ENCODE data around the gene PIK3C2B. TPM values are rescaled to one million over a fixed set of nuclear protein-coding genes. Genes with fewer than 3 reads are reported as not detected.
"Not testable (repeated sequence)": the region's sequence is repeated elsewhere in the genome, so short reads cannot be mapped to it uniquely, and the experiment has no call there.

Gene PIK3C2B, protein sequence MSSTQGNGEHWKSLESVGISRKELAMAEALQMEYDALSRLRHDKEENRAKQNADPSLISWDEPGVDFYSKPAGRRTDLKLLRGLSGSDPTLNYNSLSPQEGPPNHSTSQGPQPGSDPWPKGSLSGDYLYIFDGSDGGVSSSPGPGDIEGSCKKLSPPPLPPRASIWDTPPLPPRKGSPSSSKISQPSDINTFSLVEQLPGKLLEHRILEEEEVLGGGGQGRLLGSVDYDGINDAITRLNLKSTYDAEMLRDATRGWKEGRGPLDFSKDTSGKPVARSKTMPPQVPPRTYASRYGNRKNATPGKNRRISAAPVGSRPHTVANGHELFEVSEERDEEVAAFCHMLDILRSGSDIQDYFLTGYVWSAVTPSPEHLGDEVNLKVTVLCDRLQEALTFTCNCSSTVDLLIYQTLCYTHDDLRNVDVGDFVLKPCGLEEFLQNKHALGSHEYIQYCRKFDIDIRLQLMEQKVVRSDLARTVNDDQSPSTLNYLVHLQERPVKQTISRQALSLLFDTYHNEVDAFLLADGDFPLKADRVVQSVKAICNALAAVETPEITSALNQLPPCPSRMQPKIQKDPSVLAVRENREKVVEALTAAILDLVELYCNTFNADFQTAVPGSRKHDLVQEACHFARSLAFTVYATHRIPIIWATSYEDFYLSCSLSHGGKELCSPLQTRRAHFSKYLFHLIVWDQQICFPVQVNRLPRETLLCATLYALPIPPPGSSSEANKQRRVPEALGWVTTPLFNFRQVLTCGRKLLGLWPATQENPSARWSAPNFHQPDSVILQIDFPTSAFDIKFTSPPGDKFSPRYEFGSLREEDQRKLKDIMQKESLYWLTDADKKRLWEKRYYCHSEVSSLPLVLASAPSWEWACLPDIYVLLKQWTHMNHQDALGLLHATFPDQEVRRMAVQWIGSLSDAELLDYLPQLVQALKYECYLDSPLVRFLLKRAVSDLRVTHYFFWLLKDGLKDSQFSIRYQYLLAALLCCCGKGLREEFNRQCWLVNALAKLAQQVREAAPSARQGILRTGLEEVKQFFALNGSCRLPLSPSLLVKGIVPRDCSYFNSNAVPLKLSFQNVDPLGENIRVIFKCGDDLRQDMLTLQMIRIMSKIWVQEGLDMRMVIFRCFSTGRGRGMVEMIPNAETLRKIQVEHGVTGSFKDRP (N-terminal part only)
- 10 to 100 TPM in 3 of 6 donors, 1 to 10 TPM in 2, not detected in 1; 8.5 to 16.9 (median 10.6) TPM for polyA plus RNA-seq (ENCODE audit: low read depth in 6 of 6)

DNA sequence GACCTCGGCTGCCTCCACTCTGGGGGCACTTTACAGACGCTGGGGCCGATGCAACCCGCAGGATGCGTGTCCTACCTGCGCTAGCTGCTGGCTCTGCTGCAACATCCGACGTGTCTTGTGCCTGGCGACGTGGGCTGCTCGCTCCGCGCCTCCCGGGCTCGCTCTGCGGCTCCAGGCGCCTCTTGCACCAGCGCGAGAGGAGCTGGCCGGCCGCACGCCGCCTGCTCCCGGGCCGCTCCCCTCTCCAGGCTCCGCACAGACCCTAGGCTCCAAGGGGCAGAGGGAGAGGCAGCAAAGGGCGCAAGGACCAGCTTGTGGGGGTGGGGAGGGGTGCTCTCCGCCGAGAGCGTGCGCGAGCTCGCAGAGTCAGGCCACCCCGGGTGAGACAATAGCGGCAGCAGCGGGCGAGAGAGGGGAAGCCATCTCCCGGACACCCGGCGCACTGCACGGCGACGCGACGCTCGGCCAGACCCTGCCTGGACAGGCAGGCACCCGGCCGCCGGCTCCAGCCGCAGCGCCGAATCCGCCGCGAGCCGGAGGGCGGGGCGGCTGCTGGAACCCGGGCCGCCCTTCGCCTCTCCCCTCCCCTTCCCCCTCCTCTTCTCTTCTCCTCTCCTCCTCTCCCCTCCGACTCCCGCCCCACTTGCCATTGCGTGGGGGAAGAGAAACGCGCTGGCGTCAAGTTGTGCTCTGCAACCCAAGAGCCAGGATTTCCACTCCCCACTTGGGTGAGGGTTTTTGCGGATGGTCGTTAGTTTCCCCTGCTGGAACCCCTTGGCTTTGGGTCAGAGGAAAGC, at the start of gene PIK3C2B:
Gene PIK3C2B, minus strand, starts transcription at position 525 of the 797 bp plus-strand sequence. CDS start 25,003 bp downstream, outside the sequence.
- H3K27ac Mint-ChIP-seq, result peak within 1 kb of the TSS; percentile 93 to 99 (median 98)

DNA sequence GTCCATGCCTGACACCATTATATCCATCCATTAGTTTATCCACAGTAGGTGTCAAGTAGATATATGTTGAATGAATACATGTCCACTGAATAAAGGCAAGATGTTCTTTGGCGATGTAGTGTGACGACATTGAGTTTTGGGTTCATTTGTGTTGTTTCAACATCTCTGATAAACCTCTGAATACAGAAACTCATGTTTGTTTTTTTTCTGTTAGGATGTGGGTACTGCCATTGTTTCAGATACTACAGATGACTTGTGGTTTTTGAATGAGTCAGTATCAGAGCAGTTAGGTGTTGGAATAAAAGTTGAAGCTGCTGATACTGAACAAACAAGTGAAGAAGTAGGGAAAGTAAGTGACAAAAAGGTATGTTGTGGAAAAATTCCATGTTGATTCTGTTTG, 49.7 kb upstream of the PIK3C2B start:
- Mint-ChIP-seq H3K27ac (peak overlapping the region in 4 of 6 donors; percentile 20 to 86 (median 76)), H3K36me3 (peaks cover 43 to 55% of the 10 kb centered on the region in 2 donors), H3K4me1 (peaks cover 20 to 30% (median 28%) of the 10 kb centered on the region in 3 donors), H3K27me3 (no peaks in the 10 kb centered on the region), H3K9me3 (no peaks in the 10 kb centered on the region), H3K4me3 (no peak overlapping the region)
- ATAC-seq (ENCODE audit: low read depth in 2 of 2), result no peak
- no peak for DNase-seq

More for the DNA sequence above, at the start of gene PIK3C2B:
- Mint-ChIP-seq H3K4me3 (peak within 1 kb of the TSS; percentile 97 to 99 (median 98)), H3K4me1 (peaks cover 80 to 86% (median 84%) of the 10 kb centered on the region in 3 donors), H3K9me3 (peaks cover 0 to 3% (median 0%) of the 10 kb centered on the region in 7 donors), H3K27me3 (no peaks in the 10 kb centered on the region), H3K36me3 (peaks cover 11 to 18% of the 10 kb centered on the region in 2 donors)
- ATAC-seq (ENCODE audit: low read depth in 2 of 2) (peak; percentile 71 to 75), DNase-seq (peak; percentile 75)

DNA sequence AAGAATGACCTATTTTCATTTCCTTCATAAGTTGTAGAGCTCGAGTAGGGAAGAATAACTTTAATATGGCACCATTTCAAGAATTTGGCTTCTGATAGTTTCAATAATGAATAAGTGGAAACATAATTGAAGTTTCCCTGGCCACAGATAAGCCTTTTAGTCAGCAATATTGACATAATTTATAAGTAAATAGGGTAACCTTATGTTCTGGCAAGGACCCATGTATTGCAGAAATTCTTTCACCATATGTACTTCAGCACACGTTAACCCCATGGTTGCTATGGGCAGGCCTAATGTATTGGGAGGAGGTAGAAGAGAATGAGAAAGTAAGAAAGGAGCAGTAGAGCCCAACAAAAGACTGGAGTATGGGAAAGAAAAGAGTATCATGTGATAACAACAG, 47.0 kb upstream of the PIK3C2B start:
- H3K4me1 Mint-ChIP-seq, result peaks cover 24 to 31% (median 26%) of the 10 kb centered on the region in 3 donors
- ATAC-seq (ENCODE audit: low read depth in 2 of 2), result no peak
- DNase-seq, result no peak
- no peaks in the 10 kb centered on the region for H3K9me3 Mint-ChIP-seq
- H3K4me3 Mint-ChIP-seq, result no peak overlapping the region
- H3K27ac Mint-ChIP-seq, result peak overlapping the region in 3 of 6 donors; percentile 5 to 33 (median 22)
- peaks cover 41 to 50% of the 10 kb centered on the region in 2 donors for H3K36me3 Mint-ChIP-seq
- no peaks in the 10 kb centered on the region for H3K27me3 Mint-ChIP-seq

DNA sequence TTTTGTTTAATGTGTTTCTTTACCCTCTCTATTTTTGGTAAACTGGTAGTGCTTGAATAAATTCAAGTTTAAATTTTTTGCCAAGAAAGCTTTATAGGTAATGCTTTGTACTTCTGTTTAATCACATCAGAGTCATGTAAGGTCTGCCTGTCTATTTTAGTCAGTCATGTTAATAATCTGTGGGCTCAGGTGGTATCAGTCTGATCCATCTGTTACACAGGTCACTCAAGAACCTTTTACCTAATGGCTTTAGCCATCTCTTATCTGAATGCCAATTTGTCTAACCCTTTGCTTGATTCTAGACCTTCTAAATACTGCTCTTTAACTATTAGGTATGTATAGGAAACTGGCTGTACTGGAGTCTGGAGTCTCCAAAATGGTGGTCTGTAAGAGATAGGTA, 38.2 kb upstream of the PIK3C2B start:
- H3K27ac Mint-ChIP-seq, result peak overlapping the region in 3 of 6 donors; percentile 38 to 92 (median 68)
- no peaks in the 10 kb centered on the region for H3K27me3 Mint-ChIP-seq
- H3K4me3 Mint-ChIP-seq, result no peak overlapping the region
- DNase-seq, result no peak
- no peak for ATAC-seq (ENCODE audit: low read depth in 2 of 2)
- no peaks in the 10 kb centered on the region for H3K9me3 Mint-ChIP-seq
- H3K36me3 Mint-ChIP-seq, result peaks cover 18 to 25% of the 10 kb centered on the region in 2 donors
- H3K4me1 Mint-ChIP-seq, result peaks cover 19 to 40% (median 24%) of the 10 kb centered on the region in 3 donors

DNA sequence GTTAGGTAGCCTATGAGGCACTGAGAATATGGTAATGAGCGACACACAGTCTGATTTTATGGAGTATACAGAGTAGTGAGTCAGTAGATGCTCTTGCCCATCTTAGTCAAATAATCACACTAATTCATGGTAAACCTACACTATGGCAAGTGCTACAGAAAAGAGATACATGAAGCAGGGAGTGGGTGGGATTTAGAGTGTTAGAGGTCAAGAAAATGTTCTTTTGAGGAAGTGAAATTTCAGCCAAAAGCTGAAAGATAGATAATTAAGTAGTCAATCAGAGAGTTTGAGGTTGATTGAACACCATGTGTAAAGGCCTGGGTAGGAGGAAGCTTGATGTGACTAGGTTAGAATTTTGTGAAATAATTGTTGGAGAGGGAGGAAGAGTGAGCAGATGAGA, 36.3 kb upstream of the PIK3C2B start:
- Mint-ChIP-seq H3K9me3 (no peaks in the 10 kb centered on the region), H3K4me3 (peak overlapping the region in 4 of 8 donors; percentile 0 to 68 (median 22)), H3K4me1 (peaks cover 14 to 42% (median 18%) of the 10 kb centered on the region in 3 donors), H3K27ac (peak overlapping the region; percentile 0 to 93 (median 66)), H3K27me3 (no peaks in the 10 kb centered on the region), H3K36me3 (peaks cover 18 to 19% of the 10 kb centered on the region in 2 donors)
- ATAC-seq (ENCODE audit: low read depth in 2 of 2) (peak; percentile 63 to 71), DNase-seq (no peak)

DNA sequence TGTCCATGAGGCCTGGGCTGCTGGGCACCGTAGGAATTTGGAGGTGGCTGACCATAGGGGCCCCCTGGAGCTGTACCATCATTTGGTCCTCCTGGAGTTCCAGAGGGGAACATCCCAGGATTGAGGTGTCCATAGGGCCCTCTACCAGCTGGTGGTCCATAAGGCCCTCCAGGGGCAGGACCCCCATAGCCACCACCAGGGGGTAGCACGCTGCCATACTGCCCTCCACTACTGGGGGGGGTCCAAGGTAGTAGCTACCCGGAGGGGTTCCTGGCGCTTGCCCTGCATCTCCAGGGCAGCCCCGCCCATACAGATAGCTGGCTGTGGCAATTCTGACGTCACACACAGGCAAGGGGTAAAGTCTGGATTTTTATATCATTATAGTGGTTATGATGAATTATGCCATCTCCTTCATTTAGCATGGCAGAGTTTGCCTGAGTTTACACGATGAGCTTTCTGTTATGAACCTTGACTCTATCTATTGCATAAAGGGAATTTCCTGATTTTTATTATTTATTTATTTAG, 34.8 kb upstream of the PIK3C2B start:
- Mint-ChIP-seq H3K4me3 (no peak overlapping the region), H3K36me3 (peaks cover 18 to 25% of the 10 kb centered on the region in 2 donors), H3K27me3 (no peaks in the 10 kb centered on the region), H3K27ac (peak overlapping the region in 3 of 6 donors; percentile 38 to 66 (median 50)), H3K4me1 (peaks cover 18 to 55% (median 24%) of the 10 kb centered on the region in 3 donors), H3K9me3 (peaks cover 0 to 3% (median 0%) of the 10 kb centered on the region in 7 donors)
- DNase-seq, result no peak
- peak; percentile 36 to 51 for ATAC-seq (ENCODE audit: low read depth in 2 of 2)

DNA sequence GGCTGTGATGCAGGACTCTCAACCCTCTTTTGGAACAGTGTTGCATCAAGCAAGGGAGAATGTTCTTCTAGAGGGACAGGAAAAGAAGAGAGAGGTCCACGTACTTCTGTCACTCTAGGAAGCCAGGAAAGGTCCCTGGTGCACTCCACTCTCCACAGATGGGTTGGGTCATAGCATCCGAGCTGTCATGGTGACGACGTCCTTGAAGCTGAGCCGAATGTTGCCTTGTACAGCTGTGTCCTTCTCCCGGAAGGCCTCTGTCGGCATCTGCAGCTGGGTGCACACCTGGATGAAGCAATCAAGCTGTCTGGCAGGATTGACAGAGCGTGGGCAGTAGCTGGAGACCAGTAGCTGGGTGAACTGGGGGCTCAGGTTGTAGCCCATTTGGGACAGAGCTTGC, 34.1 kb upstream of the PIK3C2B start:
- Mint-ChIP-seq H3K36me3 (peaks cover 22 to 30% of the 10 kb centered on the region in 2 donors), H3K27me3 (no peaks in the 10 kb centered on the region), H3K9me3 (peaks cover 0 to 7% (median 5%) of the 10 kb centered on the region in 7 donors), H3K27ac (peak overlapping the region in 3 of 6 donors; percentile 12 to 57 (median 33)), H3K4me3 (no peak overlapping the region), H3K4me1 (peaks cover 23 to 60% (median 32%) of the 10 kb centered on the region in 3 donors)
- no peak for ATAC-seq (ENCODE audit: low read depth in 2 of 2)
- no peak for DNase-seq

DNA sequence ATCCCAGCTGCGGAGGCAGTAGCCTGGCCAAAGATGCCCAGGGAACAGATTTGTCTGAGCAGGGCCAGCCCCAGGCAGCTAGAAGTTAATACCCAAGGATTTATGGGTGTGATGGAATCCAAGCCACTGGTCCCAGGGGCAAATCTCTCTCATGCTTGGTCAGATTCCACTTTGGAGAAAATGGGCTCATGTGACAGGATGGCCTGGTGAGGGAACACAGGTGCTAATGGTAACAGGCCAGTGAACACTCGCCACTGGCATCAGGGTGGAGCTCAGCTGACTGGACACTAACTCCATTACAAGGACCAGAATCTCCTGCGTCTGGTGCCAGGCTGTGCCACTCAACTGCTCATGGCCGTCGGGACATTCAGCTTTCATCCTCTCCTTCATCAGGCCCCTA, 33.6 kb upstream of the PIK3C2B start:
- H3K36me3 Mint-ChIP-seq, result peaks cover 24 to 33% of the 10 kb centered on the region in 2 donors
- no peak for DNase-seq
- no peak overlapping the region for H3K4me3 Mint-ChIP-seq
- H3K27ac Mint-ChIP-seq, result peak overlapping the region in 5 of 6 donors; percentile 33 to 88 (median 61)
- H3K4me1 Mint-ChIP-seq, result peaks cover 25 to 60% (median 33%) of the 10 kb centered on the region in 3 donors
- ATAC-seq (ENCODE audit: low read depth in 2 of 2), result no peak
- peaks cover 0 to 11% (median 7%) of the 10 kb centered on the region in 7 donors for H3K9me3 Mint-ChIP-seq
- no peaks in the 10 kb centered on the region for H3K27me3 Mint-ChIP-seq

DNA sequence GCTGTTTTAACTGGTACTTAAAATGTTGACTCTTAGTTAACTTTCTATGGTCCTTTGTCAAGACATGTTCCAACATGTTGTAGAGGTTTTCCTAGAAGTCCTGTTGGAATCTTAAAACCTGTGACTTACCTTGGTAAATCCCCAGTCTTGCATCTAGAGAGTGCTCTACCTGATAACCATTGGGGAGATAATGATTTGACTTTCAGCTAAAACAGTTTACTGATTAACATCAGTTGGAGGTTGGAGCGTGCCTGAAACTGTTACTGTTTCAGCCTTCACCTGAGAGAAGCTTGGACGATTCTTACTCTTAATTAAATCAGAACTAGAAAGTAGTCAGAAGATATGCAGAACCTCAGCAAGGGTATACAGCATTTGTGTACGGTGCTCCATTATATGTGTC, 30.4 kb upstream of the PIK3C2B start:
- Mint-ChIP-seq H3K27me3 (no peaks in the 10 kb centered on the region), H3K27ac (peak overlapping the region in 4 of 6 donors; percentile 34 to 92 (median 64)), H3K4me1 (peaks cover 40 to 61% (median 44%) of the 10 kb centered on the region in 3 donors), H3K4me3 (peak overlapping the region in 6 of 8 donors; percentile 31 to 60 (median 44)), H3K36me3 (peaks cover 11 to 14% of the 10 kb centered on the region in 2 donors), H3K9me3 (peaks cover 0 to 20% (median 10%) of the 10 kb centered on the region in 7 donors)
- no peak for ATAC-seq (ENCODE audit: low read depth in 2 of 2)
- no peak for DNase-seq

DNA sequence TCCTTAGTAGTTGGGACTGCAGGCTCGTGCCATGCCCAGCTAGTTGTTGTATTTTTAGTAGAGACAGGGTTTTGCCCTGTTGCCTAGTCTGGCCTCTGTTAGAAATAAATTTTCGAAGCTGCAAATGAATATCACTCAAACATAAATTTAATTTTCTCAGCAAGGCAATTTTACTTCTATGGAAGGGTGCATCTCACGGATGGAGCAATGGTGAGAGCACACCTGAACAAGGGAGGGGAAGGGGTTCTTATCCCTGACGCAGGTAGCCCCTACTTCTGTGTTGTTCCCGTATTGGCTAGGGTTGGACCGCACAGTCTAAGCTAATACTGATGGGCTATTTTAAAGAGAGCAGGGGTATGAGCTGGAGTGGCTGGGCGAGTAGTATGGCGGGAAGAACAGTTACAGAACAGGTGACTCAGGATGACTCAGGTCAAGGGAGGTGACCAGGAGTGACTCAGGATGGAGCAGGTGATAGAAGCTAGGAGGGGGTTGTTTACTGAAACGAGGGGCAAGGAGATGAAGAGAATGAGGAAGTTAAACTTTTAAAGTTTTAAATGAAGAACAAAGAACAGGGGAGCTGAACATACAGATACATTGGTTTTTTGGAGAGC, 29.1 kb upstream of the PIK3C2B start:
- DNase-seq, result no peak
- ATAC-seq (ENCODE audit: low read depth in 2 of 2), result no peak
- Mint-ChIP-seq H3K36me3 (peaks cover 16% of the 10 kb centered on the region in 2 donors), H3K4me3 (peak overlapping the region; percentile 32 to 90 (median 61)), H3K27me3 (no peaks in the 10 kb centered on the region), H3K27ac (peak overlapping the region; percentile 52 to 98 (median 88)), H3K9me3 (peaks cover 0 to 20% (median 10%) of the 10 kb centered on the region in 7 donors), H3K4me1 (peaks cover 45 to 70% (median 57%) of the 10 kb centered on the region in 3 donors)

DNA sequence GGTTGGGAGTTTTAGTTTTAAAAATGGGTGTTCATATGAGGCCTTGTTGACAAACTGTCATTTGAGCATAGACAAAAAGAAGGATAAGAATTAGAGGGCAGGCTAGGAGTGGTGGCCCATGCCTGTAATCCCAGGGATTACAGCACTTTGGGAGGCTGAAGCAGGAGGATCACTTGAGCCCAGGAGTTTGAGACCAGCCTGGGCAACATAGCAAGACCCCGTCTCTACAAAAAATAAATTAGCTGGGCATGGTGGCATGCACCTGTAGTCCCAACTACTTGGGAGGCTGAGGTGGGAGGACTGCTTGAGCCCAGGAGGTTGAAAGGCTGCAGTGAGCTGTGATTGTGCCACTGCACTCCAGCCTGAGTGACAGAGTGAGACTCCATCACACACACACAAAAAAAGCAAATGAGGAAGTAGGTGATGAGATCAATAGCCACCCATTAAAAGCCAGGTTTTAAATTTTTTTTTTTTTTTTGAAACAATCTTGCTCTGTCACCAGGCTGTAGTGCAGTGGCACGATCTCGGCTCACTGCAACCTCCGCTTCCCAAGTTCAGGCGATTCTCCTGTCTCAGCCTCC, 27.4 kb upstream of the PIK3C2B start:
- H3K9me3 Mint-ChIP-seq, result peaks cover 0 to 20% (median 10%) of the 10 kb centered on the region in 7 donors
- H3K27ac Mint-ChIP-seq, result peak overlapping the region in 4 of 6 donors; percentile 97 to 99 (median 98)
- H3K27me3 Mint-ChIP-seq, result not testable (repeated sequence)
- peaks cover 50 to 82% (median 71%) of the 10 kb centered on the region in 3 donors for H3K4me1 Mint-ChIP-seq
- peaks cover 22 to 25% of the 10 kb centered on the region in 2 donors for H3K36me3 Mint-ChIP-seq
- H3K4me3 Mint-ChIP-seq, result peak overlapping the region in 6 of 8 donors; percentile 73 to 89 (median 84)
- DNase-seq, result peak; percentile 59
- peak; percentile 46 to 51 for ATAC-seq (ENCODE audit: low read depth in 2 of 2)

Measured in naive B cell (primary cell).